Non-pigmented ciliary epithelial cell (primary cell): ENCODE measurements around the gene TEAD4.
A peak's percentile ranks its signal among the peaks of the same experiment; 100 is the strongest.

Experiments used
- DNase-seq: peaks from one replicate; pipeline ENCODE4 v3.0.0-alpha.2; 2010; ENCODE audit warnings: low read depth

The TEAD4 gene

GRCh38 chr12:3032770-3033538 is 73.8 kb downstream of the TEAD4 start:
- DNase-seq = no peak

DNA sequence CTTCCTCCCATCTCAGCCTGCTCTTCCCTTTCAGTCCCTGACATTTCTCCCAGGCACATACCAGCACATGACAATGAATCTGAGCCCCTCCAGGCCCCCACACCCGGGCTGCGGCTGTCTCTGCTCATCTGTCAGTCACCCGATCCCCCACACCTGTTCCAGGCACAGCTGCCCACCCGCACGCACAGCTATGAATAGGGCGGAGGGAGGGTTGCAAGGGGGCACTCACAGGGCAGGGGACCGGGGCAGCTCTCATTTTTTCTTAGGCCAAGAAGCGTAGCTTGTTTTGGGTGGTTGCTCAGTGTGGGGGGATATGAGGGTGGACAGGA is 74.3 kb downstream of the TEAD4 start:
- no peak for DNase-seq

DNA sequence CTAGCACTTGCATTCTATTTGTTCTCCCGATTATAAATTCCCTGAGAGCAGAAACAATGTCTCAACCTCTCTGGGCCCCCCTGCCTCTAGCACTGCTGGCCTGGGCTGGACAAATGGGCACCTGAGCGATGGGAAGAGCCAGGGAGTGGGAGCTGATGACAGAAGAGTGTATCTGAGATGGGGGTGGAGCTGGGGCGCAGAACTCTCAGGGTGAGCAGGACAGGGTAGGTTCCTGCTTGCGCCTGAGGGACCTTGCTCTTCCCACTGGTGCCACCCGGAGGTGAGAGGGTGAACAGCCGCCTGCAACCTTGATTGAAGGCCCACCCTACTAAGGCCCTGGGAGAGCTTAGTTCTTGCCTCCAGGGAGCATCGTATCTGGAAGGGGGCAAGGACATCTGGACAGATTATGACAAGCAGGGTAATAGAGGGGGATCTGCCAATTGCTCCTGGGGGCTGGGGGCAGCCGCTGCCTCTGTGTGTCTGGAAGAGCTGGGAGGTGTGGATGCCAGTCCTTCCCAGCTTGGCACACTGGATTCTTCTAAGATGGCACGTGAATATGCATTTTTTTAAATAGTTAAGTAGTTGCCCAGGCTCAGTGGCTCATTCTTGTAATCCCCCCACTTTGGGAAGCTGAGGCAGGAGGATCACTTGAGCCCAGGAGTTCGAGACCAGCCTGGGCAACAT is 75.0 kb downstream of the TEAD4 start:
- peak; percentile 19 for DNase-seq

DNA sequence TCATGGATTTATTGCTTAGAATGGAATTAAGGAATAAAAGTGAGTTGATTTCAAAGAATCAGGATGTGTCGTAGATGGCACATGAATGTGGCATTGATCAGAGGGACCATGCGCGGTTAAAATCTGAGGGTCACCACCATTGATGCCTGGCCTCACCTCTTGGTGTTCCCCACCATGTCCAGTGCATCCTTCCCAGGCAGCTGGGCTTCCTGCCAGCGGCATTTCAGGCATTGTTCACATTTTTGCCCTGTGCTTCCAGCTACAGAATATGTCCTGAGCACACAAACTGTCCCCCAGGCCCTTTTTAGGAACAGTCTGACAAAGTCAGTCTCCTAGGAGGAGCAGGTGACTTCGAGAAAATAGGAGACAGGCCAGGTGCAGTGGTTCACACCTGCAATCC is 76.0 kb downstream of the TEAD4 start:
- no peak for DNase-seq

- no peak for DNase-seq
Measured at GRCh38 chr12:3035815-3036702, 76.9 kb downstream of the TEAD4 start.

DNA sequence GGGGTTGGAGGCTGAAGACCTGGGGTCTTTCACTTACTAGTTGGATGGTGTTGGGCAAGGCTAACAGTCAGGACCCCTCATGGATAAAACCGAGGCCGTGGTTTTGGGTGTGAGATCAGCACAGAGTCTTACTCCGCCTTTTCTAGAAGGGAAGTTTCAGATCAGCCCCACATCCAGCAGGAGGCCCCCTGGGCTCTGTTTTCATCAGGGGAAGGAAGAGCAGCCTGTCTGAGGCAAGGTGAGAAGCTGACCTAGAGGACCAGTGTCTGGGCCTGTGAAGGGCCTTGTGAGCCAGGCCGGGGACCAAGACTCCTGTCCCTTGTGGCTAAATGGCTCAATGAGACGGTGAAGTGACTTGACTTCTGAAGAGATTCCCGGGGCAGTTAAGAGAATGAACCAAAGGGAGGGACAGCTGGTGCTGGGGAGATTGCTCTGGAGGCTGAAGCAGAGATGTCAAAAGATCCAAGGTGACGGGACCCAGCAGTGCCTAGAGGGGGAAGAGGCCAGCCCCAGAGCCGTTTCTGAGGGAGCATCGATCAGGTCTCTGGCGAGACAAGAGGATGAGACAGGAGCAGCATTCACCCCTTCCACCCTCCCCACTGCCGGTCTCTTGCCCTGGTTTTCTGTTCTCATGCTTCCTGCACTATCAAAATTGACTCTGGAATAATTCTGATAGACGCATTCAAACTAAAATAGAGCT is 77.9 kb downstream of the TEAD4 start:
- DNase-seq = no peak

DNA sequence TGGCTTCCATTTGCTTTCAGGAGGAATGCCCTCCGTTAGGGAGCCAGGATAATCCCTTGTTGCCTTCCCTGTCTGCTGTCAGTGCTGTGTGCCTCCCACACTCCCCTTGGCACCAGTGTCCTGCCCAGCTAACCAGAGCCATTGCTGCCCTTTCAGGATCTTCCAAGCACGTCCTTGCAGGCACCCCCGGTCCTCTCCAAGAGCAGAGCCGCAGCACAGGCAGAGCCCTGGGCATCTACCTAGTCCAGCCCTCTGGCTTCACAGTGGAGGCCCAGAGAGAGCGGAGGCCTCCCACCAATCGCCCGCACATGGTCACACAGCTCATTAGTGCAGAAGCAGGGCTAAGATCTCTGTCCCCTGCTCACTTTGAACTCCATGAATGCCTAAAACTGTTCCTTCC is 79.0 kb downstream of the TEAD4 start:
- DNase-seq = no peak

DNA sequence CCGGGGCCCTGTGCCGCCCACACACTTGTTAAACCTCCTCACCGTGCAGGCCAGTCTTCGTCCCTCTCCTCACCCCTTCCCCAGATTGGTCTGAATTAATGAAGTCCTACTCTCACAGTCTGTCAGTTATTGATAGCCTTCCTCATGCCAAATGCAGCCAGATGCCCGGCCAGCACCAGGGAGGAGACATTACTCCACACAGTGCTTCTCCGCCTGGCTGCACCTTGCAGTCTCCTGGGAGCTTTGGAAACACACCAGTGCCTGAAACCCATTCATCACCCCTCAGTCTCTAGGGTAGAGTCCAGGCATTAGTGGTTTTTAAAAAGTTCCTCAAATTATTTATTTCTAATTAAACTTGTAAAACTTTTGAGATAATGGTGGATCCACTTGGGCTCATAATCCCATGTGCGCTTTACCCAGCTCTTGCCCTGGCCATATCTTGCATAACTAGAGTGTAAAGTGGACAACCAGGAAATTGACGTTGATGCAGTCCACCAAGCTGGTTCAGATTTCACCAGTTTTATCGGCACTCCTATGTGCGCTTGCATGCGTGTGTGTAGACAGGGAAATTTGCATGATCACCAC is 79.8 kb downstream of the TEAD4 start:
- no peak for DNase-seq

DNA sequence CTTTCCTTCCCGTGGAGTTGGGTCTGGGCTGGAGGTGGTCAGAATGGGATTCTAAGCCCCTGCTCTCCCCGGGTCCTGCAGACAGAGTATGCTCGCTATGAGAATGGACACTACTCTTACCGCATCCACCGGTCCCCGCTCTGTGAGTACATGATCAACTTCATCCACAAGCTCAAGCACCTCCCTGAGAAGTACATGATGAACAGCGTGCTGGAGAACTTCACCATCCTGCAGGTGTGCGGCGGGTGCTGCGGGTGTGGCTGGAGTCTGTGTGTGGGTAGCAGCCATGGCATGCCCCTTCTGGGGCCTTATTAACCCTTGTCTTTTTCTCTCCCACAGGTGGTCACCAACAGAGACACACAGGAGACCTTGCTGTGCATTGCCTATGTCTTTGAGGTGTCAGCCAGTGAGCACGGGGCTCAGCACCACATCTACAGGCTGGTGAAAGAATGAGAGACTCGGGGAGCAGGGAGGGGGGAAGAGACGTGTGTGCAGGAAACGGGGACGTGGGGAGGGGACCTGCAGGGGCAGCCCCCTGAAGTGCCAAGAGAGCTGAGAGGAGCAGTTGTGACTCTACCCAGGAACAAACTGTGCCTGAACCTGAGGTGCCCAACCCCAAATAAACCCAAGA is 80.9 kb downstream of the TEAD4 start:
- DNase-seq = no peak

DNA sequence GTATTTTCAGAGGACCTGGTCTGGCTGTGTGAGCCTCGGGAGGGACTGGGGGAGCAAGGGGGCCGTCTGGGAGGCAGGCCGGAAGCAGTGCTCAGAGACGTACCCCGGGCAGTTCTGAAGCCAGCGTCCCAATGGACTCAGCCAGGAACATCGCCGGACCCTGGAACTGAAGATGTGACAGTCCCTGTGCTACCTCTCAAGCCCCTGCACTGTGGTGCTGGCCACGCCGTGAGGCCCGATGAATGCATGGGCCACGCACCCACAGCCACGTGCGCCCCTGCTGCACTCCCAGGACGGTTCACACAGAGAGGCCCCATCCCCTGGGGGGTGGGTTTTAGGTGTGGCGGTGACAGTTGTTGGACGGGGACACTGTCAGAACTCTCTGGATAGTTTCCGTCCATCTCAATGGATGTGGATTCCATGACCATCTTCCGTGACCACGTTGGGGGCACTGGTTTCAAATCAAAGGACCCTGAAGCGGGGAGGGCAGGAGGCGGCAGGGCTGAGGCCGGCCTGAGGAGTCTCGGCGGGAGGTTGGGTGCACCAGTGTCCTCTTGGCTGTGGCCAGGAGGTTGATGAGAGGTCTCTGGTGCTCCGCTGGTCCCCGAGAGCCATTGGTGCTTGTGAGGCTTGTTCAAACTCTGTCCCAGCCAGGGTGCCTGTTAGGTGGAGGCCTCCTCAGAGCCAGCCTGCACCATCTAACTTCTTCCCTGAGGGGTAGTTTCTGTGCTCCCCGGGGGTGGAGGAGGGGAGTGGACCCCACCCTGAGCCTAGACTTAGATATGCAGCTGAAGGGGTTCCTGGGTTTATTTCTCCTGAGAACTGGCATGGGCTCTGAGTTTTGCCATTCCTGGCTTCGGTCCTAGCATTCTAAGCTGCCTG is 81.7 kb downstream of the TEAD4 start:
- DNase-seq = no peak

DNA sequence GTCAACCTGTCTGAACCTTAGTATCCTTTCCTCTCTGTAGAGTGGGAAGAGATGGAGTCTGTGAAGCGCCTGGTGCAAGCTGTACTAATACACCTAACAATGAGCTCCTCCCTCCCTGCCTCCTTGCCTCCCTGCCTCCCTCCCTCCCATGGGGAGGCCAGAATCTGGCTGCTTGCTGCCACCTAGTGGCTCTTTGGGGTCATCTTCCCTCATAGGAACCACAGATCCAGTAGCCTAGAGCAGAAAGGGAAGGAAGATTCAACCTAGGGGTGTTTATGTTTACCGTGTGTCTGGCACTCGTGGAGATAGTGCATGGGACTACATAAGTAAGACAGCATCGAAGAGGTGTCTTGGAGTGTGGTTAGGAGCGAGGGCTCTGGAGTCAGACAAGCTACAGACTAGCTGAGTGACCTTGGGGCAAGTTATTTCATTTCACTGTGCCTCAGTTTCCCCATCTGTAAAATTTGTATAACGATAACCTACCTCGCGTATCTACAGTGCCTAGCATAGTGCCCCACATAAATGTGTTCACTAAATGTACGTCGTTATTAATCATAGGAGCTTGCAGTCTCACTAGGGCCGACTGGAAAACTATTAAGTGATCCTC is 82.5 kb downstream of the TEAD4 start:
- DNase-seq = peak; percentile 26

GRCh38 chr12:3042394-3042793 is 83.2 kb downstream of the TEAD4 start:
- DNase-seq = no peak

DNA sequence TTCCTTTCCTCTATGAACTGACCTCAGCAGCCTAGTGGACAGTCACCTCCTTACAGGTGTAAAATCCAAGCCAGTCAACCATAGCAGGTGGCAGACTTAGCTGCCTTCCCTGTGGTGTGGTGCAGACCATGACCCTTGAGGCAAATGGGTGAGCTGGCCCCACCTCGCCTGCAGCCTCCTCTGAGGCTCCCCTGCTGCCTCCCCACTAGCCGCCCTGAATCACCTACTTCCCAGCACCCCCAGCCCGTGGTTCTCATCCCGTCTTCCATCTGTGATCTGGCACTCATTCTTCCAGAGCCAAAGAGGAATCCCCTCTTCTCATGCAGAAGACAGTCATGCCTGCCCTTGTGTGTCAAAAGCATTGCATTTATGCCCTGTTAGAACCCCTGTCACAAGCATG is 83.6 kb downstream of the TEAD4 start:
- no peak for DNase-seq

DNA sequence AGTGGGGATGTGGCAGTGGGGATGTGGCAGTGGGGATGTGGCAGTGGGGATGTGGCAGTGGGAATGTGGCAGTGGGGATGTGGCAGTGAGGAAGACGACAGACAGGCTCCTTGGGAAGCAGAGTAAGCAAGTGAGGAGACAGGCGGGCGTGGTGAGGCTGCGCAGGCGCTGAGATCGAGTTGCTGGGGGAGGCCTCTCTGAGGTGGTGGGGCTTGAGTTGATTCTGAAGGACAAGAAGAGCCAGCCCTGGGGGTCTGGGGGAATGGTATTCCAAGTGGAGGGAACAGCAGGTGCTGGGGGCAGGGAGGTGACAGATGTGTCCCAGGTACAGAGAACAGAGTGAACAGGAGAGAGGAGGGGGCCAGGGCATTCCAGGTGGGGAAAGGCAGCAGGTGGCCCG is 84.2 kb downstream of the TEAD4 start:
- DNase-seq = no peak

DNA sequence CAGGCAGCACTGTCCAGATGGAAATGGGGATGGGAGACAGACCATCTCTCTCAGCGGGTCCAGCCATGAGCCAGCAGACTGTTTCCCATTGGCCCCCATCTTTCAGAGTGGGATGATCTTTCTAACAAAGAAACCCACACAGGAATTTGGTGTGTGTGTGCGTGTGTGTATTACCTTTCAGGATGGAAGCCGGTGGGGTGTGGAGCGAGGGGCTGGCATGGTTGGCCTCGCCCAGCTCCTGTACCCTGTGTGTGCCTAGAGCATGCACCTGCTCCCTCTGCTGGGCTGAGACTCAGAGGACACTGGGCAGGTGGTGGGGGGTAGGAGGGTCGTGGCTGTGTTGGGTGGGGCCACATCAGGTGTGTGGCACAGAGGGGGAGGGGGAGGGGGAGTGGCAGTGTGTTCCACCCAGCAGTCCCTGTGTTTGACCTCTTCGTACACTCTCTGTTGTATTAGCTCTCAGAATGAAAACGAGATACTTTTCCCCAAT is 85.0 kb downstream of the TEAD4 start:
- no peak for DNase-seq

GRCh38 chr12:3045494-3045893 is 86.3 kb downstream of the TEAD4 start:
- DNase-seq = no peak

DNA sequence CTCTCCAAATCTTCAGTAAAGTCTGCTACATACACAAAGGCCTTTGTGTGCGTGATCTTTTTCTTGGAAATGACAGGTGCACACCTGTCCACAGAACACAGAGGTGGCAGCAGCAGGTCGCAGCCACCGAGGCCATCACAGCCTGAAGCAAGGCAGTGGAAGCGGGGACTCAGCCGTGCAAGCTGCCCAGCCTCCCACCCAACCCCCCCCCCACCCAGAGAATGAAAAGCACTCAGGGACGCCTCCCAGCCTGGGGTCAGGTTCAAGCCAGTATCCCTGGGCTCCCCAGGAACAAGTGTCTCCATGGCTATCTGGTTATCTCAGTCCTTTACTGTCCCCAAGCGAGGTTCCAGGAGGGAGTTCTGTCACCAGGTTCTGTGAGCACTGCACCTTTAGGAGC is 86.8 kb downstream of the TEAD4 start:
- no peak for DNase-seq

DNA sequence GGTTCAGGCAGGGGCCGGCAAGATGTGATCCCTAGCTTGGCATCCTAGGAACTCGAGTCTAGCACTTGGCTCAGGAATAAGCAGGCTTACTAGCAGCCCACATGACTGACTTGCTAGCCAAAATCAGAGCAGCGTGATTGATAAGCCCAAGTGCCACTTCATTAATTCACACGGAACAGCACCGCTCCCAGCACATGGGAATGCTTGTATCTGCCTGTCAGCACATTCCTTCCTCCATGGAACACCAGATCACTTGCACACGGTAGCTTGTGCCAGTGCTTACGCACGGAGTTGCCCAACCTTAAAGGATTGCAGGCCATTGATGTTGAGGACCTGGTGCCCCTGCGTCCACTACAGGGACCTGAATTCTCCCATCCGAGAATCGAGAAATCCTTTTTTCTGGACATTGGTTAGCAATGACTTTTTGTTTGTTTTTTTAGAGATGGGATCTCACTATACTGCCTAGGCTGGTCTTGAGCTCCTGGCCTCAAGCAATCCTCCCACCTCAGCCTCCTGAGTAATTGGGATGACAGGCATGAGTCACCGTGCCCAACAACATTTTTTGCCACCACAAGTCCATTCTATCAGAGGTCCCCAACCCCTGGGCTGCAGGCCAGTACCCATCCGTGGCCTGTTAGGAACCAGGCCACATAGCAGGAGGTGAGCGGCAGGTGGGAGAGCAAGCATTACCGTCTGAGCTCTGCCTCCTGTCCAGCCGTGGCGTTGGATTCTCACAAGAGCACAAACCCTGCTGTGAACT is 87.4 kb downstream of the TEAD4 start:
- no peak for DNase-seq

GRCh38 chr12:3047961-3048360 is 88.8 kb downstream of the TEAD4 start:
- no peak for DNase-seq
